ENCODE results near the gene COX6B2. TPM values are rescaled to one million over a fixed set of nuclear protein-coding genes. Genes with fewer than 3 reads are reported as not detected.

Gene COX6B2
- total and polyA plus RNA-seq, 2 donors (not counting 3 experiments of a cell fraction or from before 2014, with no cell fraction given), result not detected

GRCh38 chr19:55309448-55309847 is 45.1 kb downstream of the COX6B2 start:
- BruUV-seq (replicated peaks), result no TSS peak
- no peaks in the 10 kb centered on the region for H3K27me3 ChIP-seq (ENCODE audit: control insufficient read depth in 2 of 2, insufficient read depth in 2 of 2, low read length in 2 of 2)
- no peaks in the 10 kb centered on the region for H3K9me3 ChIP-seq (replicated peaks; ENCODE audit: control insufficient read depth, insufficient read depth, low read length)
- ChIA-PET POLR2A (interaction anchor here (0.9 kb wide), 1 partner anchor 98 kb away, joined by 3 read pairs; the partner anchor contains the start of gene UBE2S), CTCF (interaction anchor here (1.5 kb wide), 1 partner anchor 18 kb away, joined by 4 read pairs; no protein-coding TSS in a partner anchor)
- H3K9me1 ChIP-seq (replicated peaks; ENCODE audit: control insufficient read depth, extremely low read depth, insufficient read depth, low read length), result no peaks in the 10 kb centered on the region
- FAIRE-seq (no peak), DNase-seq (ENCODE audit: low read depth, low spot score) (no peak)
- H3K79me2 ChIP-seq (ENCODE audit: control insufficient read depth, insufficient read depth, low read length), result no peaks in the 10 kb centered on the region
- H3K36me3 ChIP-seq (ENCODE audit: control insufficient read depth in 2 of 2, extremely low read depth in 1 of 2, insufficient read depth in 2 of 2, low read length in 2 of 2), result no peaks in the 10 kb centered on the region
- no peak overlapping the region for H3K4me3 ChIP-seq (replicated peaks in 1 of 3; ENCODE audit: insufficient read depth in 1 of 3, low read depth in 1 of 3, low read length in 3 of 3)
- H3K4me1 ChIP-seq (ENCODE audit: control insufficient read depth, extremely low read depth, insufficient read depth, low read length), result no peaks in the 10 kb centered on the region
- dilution Hi-C loops (cut with MboI; ENCODE audit: extremely low pct_ligation_motif_present, low sequenced_read_pairs), result no loop called here
- no peak overlapping the region for H2AFZ ChIP-seq (ENCODE audit: low read depth, low read length)
- no peaks in the 10 kb centered on the region for H4K20me1 ChIP-seq (replicated peaks; ENCODE audit: control insufficient read depth, extremely low read depth, insufficient read depth, low read length)
- no peak overlapping the region for H3K9ac ChIP-seq (replicated peaks; ENCODE audit: extremely low read depth, insufficient read depth, low read length)
- intact Hi-C loops (cut with micrococcal nuclease), result no loop called here
- H3K4me2 ChIP-seq (ENCODE audit: insufficient read depth, low read length), result no peak overlapping the region
- H3K27ac ChIP-seq (ENCODE audit: insufficient read depth, low read depth, low read length), result no peak overlapping the region
- TF ChIP-seq CTCF (IDR thresholded peaks at IDR 0.05; ENCODE audit: extremely low read depth in 1 of 2, insufficient read depth in 1 of 2, low read depth in 1 of 2, low read length in 2 of 2), result no peak
- TF ChIP-seq POLR2A (IDR thresholded peaks at IDR 0.05; ENCODE audit: low read depth, low read length), result no peak
- TF ChIP-seq, protein P1, sequence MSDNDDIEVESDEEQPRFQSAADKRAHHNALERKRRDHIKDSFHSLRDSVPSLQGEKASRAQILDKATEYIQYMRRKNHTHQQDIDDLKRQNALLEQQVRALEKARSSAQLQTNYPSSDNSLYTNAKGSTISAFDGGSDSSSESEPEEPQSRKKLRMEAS (IDR thresholded peaks at IDR 0.05; ENCODE audit: insufficient read depth, insufficient read length), result no peak
- TF ChIP-seq EZH2 (IDR thresholded peaks at IDR 0.05; ENCODE audit: borderline replicate concordance, low read depth, low read length, severe bottlenecking), result no peak
- TF ChIP-seq MYC (IDR thresholded peaks at IDR 0.05; ENCODE audit: low read depth, low read length), result no peak
- no peak for TF ChIP-seq GATA2 (IDR thresholded peaks at IDR 0.05; ENCODE audit: insufficient read depth, insufficient read length, low read depth, low read length)
